Hepatocyte (in vitro differentiated cells): Measurements from ENCODE around the gene LTB4R2.

Source experiments
- CTCF ChIP-seq: fragments of 200-600 bp; sonication (generic); IDR thresholded peaks from 2 replicates; pipeline ENCODE4 v1.5.1; 2016; ENCODE audit warnings: antibody characterized with exemption, mild to moderate bottlenecking; ENCODE audit not compliant: poor library complexity
- EZH2 ChIP-seq: fragments of 200-600 bp; sonication (generic); IDR thresholded peaks from 2 replicates; pipeline ENCODE4 v1.6.1; 2016; ENCODE audit warnings: antibody characterized with exemption, mild to moderate bottlenecking, borderline replicate concordance

GRCh38 chr14:24327303-24327702, 17.4 kb downstream of the LTB4R2 start:
- TF ChIP-seq EZH2 (no peak), CTCF (no peak)
